Measurements from ENCODE around the gene SPSB3. TPM values are rescaled to one million over a fixed set of nuclear protein-coding genes. Genes with fewer than 3 reads are reported as not detected.

The SPSB3 gene
- total and polyA plus RNA-seq, 10 donors: 41.4 to 266 (median 90.0) TPM

DNA sequence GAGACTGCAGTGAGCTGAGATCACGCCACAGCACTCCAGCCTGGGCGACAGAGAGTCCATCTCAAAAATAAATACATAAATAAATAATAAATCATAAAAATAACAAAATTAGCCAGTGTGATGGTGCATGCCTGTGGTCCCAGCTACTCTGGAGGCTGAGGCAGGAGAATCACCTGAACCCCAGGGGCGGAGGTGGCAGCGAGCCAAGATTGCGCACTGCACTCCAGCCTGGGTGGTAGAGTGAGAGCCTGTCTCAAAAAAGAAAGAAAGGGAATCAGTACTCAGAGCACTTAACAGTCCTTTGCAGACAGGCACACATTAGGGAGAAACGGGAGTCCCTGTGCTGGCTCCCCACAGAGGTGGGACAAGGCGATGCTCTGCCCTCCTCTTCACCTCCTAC lies 51.3 kb downstream of the SPSB3 start:
- DNase-seq: no peak
- WGBS, 5 donors: 92 to 98% (median 95%) methylated on average over 7 of the region's 7 CpGs
- Histone ChIP-seq H3K27me3 (replicated peaks in 1 of 7) (no peaks in the 10 kb centered on the region), H3K4me3 (no peak overlapping the region), H3K36me3 (peaks cover 0 to 92% (median 73%) of the 10 kb centered on the region in 6 donors), H3K27ac (peak overlapping the region in 1 of 8 donors; percentile 13), H3K4me1 (peaks cover 0 to 18% (median 0%) of the 10 kb centered on the region in 6 donors), H3K9me3 (no peaks in the 10 kb centered on the region)
- intact Hi-C loops (cut with DNase I; ENCODE audit: low total_unique reads): no loop called here
- TF ChIP-seq POLR2A (IDR thresholded peaks at IDR 0.05) (no peak), POLR2AphosphoS5 (IDR thresholded peaks at IDR 0.05) (no peak)
- TF ChIP-seq, protein P1, sequence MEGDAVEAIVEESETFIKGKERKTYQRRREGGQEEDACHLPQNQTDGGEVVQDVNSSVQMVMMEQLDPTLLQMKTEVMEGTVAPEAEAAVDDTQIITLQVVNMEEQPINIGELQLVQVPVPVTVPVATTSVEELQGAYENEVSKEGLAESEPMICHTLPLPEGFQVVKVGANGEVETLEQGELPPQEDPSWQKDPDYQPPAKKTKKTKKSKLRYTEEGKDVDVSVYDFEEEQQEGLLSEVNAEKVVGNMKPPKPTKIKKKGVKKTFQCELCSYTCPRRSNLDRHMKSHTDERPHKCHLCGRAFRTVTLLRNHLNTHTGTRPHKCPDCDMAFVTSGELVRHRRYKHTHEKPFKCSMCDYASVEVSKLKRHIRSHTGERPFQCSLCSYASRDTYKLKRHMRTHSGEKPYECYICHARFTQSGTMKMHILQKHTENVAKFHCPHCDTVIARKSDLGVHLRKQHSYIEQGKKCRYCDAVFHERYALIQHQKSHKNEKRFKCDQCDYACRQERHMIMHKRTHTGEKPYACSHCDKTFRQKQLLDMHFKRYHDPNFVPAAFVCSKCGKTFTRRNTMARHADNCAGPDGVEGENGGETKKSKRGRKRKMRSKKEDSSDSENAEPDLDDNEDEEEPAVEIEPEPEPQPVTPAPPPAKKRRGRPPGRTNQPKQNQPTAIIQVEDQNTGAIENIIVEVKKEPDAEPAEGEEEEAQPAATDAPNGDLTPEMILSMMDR (IDR thresholded peaks at IDR 0.05 in 8 of 11, conservative IDR thresholded peaks at IDR 0.05 in 3 of 11): no peak

DNA sequence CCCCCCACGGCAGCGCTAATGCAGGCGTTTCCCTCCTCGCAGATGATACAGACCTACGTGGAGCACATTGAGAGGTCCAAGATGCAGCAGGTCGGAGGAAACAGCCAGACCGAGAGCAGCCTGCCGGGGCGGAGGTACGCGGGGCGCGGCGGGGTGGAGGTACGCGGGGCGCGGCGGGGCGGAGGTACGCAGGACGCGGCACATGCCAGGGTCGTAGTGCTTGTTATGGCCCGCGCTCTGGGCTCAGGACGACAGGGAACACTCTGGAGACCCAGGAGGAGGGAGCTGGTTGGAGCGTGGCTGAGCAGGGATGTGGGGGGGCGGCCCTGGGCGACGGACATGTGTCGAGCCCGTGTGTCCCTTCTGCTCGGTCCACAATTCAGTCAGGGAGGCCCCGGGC lies 52.9 kb downstream of the SPSB3 start:
- WGBS, 5 donors: 94 to 96% (median 95%) methylated on average over 32 to 35 of the region's 35 CpGs
- H3K4me1 ChIP-seq: peaks cover 0 to 34% (median 5%) of the 10 kb centered on the region in 6 donors
- H3K27ac ChIP-seq: no peak overlapping the region
- no peak for DNase-seq
- no peak for TF ChIP-seq POLR2A (IDR thresholded peaks at IDR 0.05)
- peak in 1 of 3 donors; percentile 21 for TF ChIP-seq POLR2AphosphoS5 (IDR thresholded peaks at IDR 0.05)
- peaks cover 0 to 100% (median 74%) of the 10 kb centered on the region in 6 donors for H3K36me3 ChIP-seq
- H3K27me3 ChIP-seq (replicated peaks in 1 of 7): no peaks in the 10 kb centered on the region
- H3K4me3 ChIP-seq: no peak overlapping the region
- H3K9me3 ChIP-seq: no peaks in the 10 kb centered on the region
- intact Hi-C loops (cut with DNase I; ENCODE audit: low total_unique reads): no loop called here

DNA sequence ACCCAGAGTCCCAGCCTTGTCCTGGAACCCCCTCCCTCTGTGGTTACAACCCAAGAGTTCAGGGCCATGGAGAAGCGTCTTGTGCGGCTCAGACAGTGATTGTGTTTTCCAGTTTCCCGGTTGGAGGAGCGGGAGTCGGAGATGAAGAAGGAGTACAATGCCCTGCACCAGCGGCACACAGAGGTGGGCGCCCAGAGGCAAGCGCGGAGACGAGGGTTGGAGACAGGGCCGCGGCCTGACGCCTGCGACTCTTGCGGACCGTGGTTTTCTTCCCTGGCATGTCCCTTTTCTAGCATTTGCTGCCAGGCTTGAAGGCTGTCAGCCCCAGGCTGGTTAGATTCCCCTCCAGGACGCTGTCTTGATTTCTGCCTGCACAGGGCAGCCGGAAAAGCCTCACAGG lies 53.3 kb downstream of the SPSB3 start:
- Histone ChIP-seq H3K27ac (no peak overlapping the region), H3K36me3 (peaks cover 0 to 99% (median 71%) of the 10 kb centered on the region in 6 donors), H3K27me3 (replicated peaks in 1 of 7) (no peaks in the 10 kb centered on the region), H3K9me3 (no peaks in the 10 kb centered on the region), H3K4me1 (peaks cover 0 to 39% (median 8%) of the 10 kb centered on the region in 6 donors), H3K4me3 (no peak overlapping the region)
- intact Hi-C loops (cut with DNase I; ENCODE audit: low total_unique reads): no loop called here
- DNase-seq: no peak
- WGBS, 5 donors: 94 to 98% (median 95%) methylated on average over 14 to 18 of the region's 18 CpGs
- TF ChIP-seq, protein P1 (IDR thresholded peaks at IDR 0.05 in 8 of 11, conservative IDR thresholded peaks at IDR 0.05 in 3 of 11): no peak
- peak in 1 of 3 donors; percentile 23 for TF ChIP-seq POLR2AphosphoS5 (IDR thresholded peaks at IDR 0.05)
- no peak for TF ChIP-seq POLR2A (IDR thresholded peaks at IDR 0.05)

DNA sequence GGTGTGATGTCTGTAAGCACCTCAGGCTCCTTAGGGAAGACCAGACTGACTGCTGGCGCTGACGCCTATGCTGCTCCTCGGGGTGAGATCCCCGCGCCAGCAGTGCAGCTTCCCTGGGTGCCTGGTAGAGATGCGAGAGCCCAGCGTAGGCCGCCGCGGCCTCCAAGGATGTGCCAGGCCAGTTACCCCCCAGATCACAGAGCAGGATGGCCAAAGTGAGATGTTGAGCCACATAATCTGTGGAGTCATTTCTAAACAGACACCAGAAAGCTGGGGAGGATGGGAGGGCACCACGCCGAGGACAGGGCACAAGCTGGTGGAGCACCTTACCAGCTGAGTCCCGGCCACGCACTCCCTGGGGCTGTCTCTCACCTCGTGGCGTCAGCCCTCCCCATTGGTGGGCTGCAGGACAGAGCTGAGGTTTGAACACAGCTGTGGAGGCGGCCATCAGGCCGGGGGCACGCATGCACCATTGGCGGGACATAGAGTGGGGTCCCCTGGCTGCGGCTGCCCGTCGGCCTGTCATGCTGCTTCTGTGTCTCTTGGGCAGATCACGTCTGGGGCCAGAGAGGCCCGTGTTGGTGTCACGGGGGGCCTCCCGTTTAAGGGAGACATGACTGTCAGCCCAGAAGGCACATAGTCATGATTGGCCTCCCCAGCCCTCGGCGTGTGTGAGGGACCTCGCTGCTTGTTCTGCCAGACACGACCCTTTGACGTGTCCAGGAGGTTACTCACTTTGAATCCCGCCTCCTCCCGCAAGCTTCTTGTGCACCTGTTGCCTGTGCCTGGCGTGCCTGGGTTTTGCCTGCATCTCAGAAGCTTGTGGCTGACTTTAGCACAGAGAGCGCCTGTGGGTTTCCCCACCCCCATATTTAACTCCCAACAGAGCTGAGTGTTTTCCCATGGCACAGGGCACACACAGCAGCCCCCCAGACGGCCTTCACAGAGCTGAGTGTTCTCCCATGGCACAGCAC lies 54.4 kb downstream of the SPSB3 start:
- Histone ChIP-seq H3K27ac (no peak overlapping the region), H3K9me3 (no peaks in the 10 kb centered on the region), H3K4me3 (no peak overlapping the region), H3K4me1 (peaks cover 4 to 49% (median 18%) of the 10 kb centered on the region in 6 donors), H3K27me3 (replicated peaks in 1 of 7) (no peaks in the 10 kb centered on the region), H3K36me3 (peaks cover 0 to 89% (median 60%) of the 10 kb centered on the region in 6 donors)
- DNase-seq: no peak
- intact Hi-C loops (cut with DNase I; ENCODE audit: low total_unique reads): no loop called here
- 76 to 95% (median 93%) methylated on average over 9 to 37 of the region's 37 CpGs for WGBS, 5 donors
- peak in 1 of 3 donors; percentile 25 for TF ChIP-seq POLR2AphosphoS5 (IDR thresholded peaks at IDR 0.05)
- TF ChIP-seq, protein P1 (IDR thresholded peaks at IDR 0.05 in 8 of 11, conservative IDR thresholded peaks at IDR 0.05 in 3 of 11): no peak

Small RNA genes lying within 50 kb of the gene (microRNA-seq; reads per million reads assigned to microRNA genes)
- gene MIR3177: 0.57 to 2.5 (median 1.8) reads per million in 3 donors

Small RNA genes lying within 50 kb of the gene (small RNA-seq; reads per million reads assigned to genes)
- 0.14 to 0.49 (median 0.28) reads per million in 4 donors for gene MIR3177

Other genes starting within 250 kb of the SPSB3 start
- 10 to 100 TPM; 12.6 to 47.1 (median 26.9) TPM for gene TMEM204, start 248.9 kb downstream of the SPSB3 start, total RNA-seq
- gene TMEM204, start 248.9 kb downstream of the SPSB3 start, polyA plus RNA-seq: 10 to 100 TPM; 10.1 to 21.0 (median 13.6) TPM
- gene IFT140, start 170.5 kb downstream of the SPSB3 start, total RNA-seq: 10 to 100 TPM in 5 of 7 donors, 1 to 10 TPM in 2; 7.8 to 14.5 (median 12.3) TPM
- 1 to 10 TPM; 4.2 to 6.5 (median 4.3) TPM for gene IFT140, start 170.5 kb downstream of the SPSB3 start, polyA plus RNA-seq
- gene CRAMP1, start 170.2 kb downstream of the SPSB3 start, total RNA-seq: 10 to 100 TPM; 15.5 to 32.4 (median 21.6) TPM
- gene CRAMP1, start 170.2 kb downstream of the SPSB3 start, polyA plus RNA-seq: 10 to 100 TPM in 1 of 3 donors, 1 to 10 TPM in 2; 3.0 to 10.2 (median 3.2) TPM
- gene JPT2, start 104.3 kb downstream of the SPSB3 start, total RNA-seq: 10 to 100 TPM; 15.6 to 30.5 (median 22.7) TPM
- 10 to 100 TPM in 2 of 3 donors, 1 to 10 TPM in 1; 8.2 to 15.0 (median 12.9) TPM for gene JPT2, start 104.3 kb downstream of the SPSB3 start, polyA plus RNA-seq
- 100 to 1,000 TPM in 6 of 7 donors, 10 to 100 TPM in 1; 97.0 to 134 (median 126) TPM for gene MAPK8IP3, start 76.4 kb downstream of the SPSB3 start, total RNA-seq
- gene MAPK8IP3, start 76.4 kb downstream of the SPSB3 start, polyA plus RNA-seq: 100 to 1,000 TPM in 1 of 3 donors, 10 to 100 TPM in 2; 27.2 to 116 (median 57.8) TPM
- gene NME3, start 11.0 kb downstream of the SPSB3 start, total RNA-seq: 10 to 100 TPM; 51.0 to 82.9 (median 68.4) TPM
- 100 to 1,000 TPM; 152 to 283 (median 256) TPM for gene NME3, start 11.0 kb downstream of the SPSB3 start, polyA plus RNA-seq
- 10 to 100 TPM; 17.8 to 41.3 (median 28.8) TPM for gene EME2, start 9.8 kb downstream of the SPSB3 start, total RNA-seq
- 10 to 100 TPM in 2 of 3 donors, 1 to 10 TPM in 1; 5.1 to 22.4 (median 13.8) TPM for gene EME2, start 9.8 kb downstream of the SPSB3 start, polyA plus RNA-seq
- 10 to 100 TPM; 49.9 to 66.8 (median 62.3) TPM for gene MRPS34, start 9.4 kb downstream of the SPSB3 start, total RNA-seq
- gene MRPS34, start 9.4 kb downstream of the SPSB3 start, polyA plus RNA-seq: 100 to 1,000 TPM; 133 to 157 (median 134) TPM
- 100 to 1,000 TPM in 1 of 7 donors, 10 to 100 TPM in 6; 37.5 to 103 (median 44.6) TPM for gene NUBP2, start 389 bp upstream of the SPSB3 start, total RNA-seq
- gene NUBP2, start 389 bp upstream of the SPSB3 start, polyA plus RNA-seq: 10 to 100 TPM; 61.9 to 84.3 (median 79.3) TPM
- under 1 TPM in 5 of 7 donors, not detected in 2; 0.21 to 0.63 (median 0.39) TPM for gene IGFALS, start 11.1 kb upstream of the SPSB3 start, total RNA-seq
- gene IGFALS, start 11.1 kb upstream of the SPSB3 start, polyA plus RNA-seq: under 1 TPM; 0.14 to 0.19 (median 0.17) TPM
- 10 to 100 TPM; 42.4 to 60.4 (median 49.1) TPM for gene HAGH, start 44.3 kb upstream of the SPSB3 start, total RNA-seq
- gene HAGH, start 44.3 kb upstream of the SPSB3 start, polyA plus RNA-seq: 10 to 100 TPM; 33.6 to 76.6 (median 41.0) TPM
- gene FAHD1, start 44.6 kb upstream of the SPSB3 start, total RNA-seq: 10 to 100 TPM in 6 of 7 donors, 1 to 10 TPM in 1; 9.5 to 34.9 (median 17.7) TPM
- gene FAHD1, start 44.6 kb upstream of the SPSB3 start, polyA plus RNA-seq: 10 to 100 TPM; 13.8 to 23.1 (median 15.4) TPM
- not detected for gene MEIOB, start 89.6 kb upstream of the SPSB3 start, total RNA-seq
- gene MEIOB, start 89.6 kb upstream of the SPSB3 start, polyA plus RNA-seq: not detected
- under 1 TPM in 1 of 7 donors, not detected in 6; 0.20 TPM for gene HS3ST6, start 135.8 kb upstream of the SPSB3 start, total RNA-seq
- under 1 TPM in 1 of 3 donors, not detected in 2; 0.06 TPM for gene HS3ST6, start 135.8 kb upstream of the SPSB3 start, polyA plus RNA-seq
- 100 to 1,000 TPM in 2 of 7 donors, 10 to 100 TPM in 5; 32.9 to 114 (median 60.4) TPM for gene MSRB1, start 160.6 kb upstream of the SPSB3 start, total RNA-seq
- 10 to 100 TPM; 31.1 to 62.0 (median 31.3) TPM for gene MSRB1, start 160.6 kb upstream of the SPSB3 start, polyA plus RNA-seq
- gene RPL3L, start 172.1 kb upstream of the SPSB3 start, total RNA-seq: not detected
- under 1 TPM in 1 of 3 donors, not detected in 2; 0.03 TPM for gene RPL3L, start 172.1 kb upstream of the SPSB3 start, polyA plus RNA-seq
- 100 to 1,000 TPM in 3 of 7 donors, 10 to 100 TPM in 4; 69.3 to 225 (median 87.4) TPM for gene NDUFB10, start 177.0 kb upstream of the SPSB3 start, total RNA-seq
- 100 to 1,000 TPM; 155 to 162 (median 159) TPM for gene NDUFB10, start 177.0 kb upstream of the SPSB3 start, polyA plus RNA-seq
- gene RPS2, start 182.3 kb upstream of the SPSB3 start, total RNA-seq: 1,000 to 10,000 TPM; 1,930 to 2,450 (median 2,233) TPM
- gene RPS2, start 182.3 kb upstream of the SPSB3 start, polyA plus RNA-seq: 1,000 to 10,000 TPM; 3,942 to 6,006 (median 5,765) TPM
- gene RNF151, start 184.3 kb upstream of the SPSB3 start, total RNA-seq: not detected
- gene RNF151, start 184.3 kb upstream of the SPSB3 start, polyA plus RNA-seq: under 1 TPM; 0.16 to 0.26 (median 0.17) TPM
- 10 to 100 TPM; 20.6 to 33.0 (median 27.0) TPM for gene TBL3, start 189.5 kb upstream of the SPSB3 start, total RNA-seq
- 10 to 100 TPM; 40.6 to 54.2 (median 46.8) TPM for gene TBL3, start 189.5 kb upstream of the SPSB3 start, polyA plus RNA-seq
- gene NOXO1, start 198.9 kb upstream of the SPSB3 start, total RNA-seq: 1 to 10 TPM in 1 of 7 donors, under 1 TPM in 2, not detected in 4; 0.30 to 1.4 (median 0.49) TPM
- gene NOXO1, start 198.9 kb upstream of the SPSB3 start, polyA plus RNA-seq: 1 to 10 TPM in 1 of 3 donors, under 1 TPM in 2; 0.68 to 1.3 (median 0.96) TPM
- gene GFER, start 201.6 kb upstream of the SPSB3 start, total RNA-seq: 10 to 100 TPM in 6 of 7 donors, 1 to 10 TPM in 1; 9.6 to 23.3 (median 20.5) TPM
- 10 to 100 TPM; 28.5 to 36.0 (median 34.9) TPM for gene GFER, start 201.6 kb upstream of the SPSB3 start, polyA plus RNA-seq
- gene SYNGR3, start 207.4 kb upstream of the SPSB3 start, total RNA-seq: 10 to 100 TPM in 1 of 7 donors, 1 to 10 TPM in 5, under 1 TPM in 1; 0.85 to 11.4 (median 2.6) TPM
- gene SYNGR3, start 207.4 kb upstream of the SPSB3 start, polyA plus RNA-seq: 1 to 10 TPM; 1.8 to 3.0 (median 3.0) TPM
- gene ZNF598, start 227.2 kb upstream of the SPSB3 start, total RNA-seq: 10 to 100 TPM; 34.6 to 56.2 (median 47.2) TPM
- gene ZNF598, start 227.2 kb upstream of the SPSB3 start, polyA plus RNA-seq: 10 to 100 TPM; 21.8 to 45.5 (median 29.0) TPM
- gene NPW, start 237.2 kb upstream of the SPSB3 start, total RNA-seq: 1 to 10 TPM in 1 of 7 donors, under 1 TPM in 3, not detected in 3; 0.51 to 1.9 (median 0.89) TPM
- gene NPW, start 237.2 kb upstream of the SPSB3 start, polyA plus RNA-seq: 1 to 10 TPM in 2 of 3 donors, under 1 TPM in 1; 0.30 to 2.5 (median 2.3) TPM
- gene NHERF2, start 244.3 kb upstream of the SPSB3 start, total RNA-seq: 100 to 1,000 TPM in 4 of 7 donors, 10 to 100 TPM in 3; 62.4 to 179 (median 126) TPM
- 100 to 1,000 TPM in 1 of 3 donors, 10 to 100 TPM in 2; 64.6 to 218 (median 71.2) TPM for gene NHERF2, start 244.3 kb upstream of the SPSB3 start, polyA plus RNA-seq